DOHH2 (cell line): ENCODE results near the gene FCHSD2.

Experiments used
- EZH2phosphoT487 ChIP-seq: fragments of 200-600 bp; sonication (generic); IDR thresholded peaks from 2 replicates; pipeline ENCODE4 v1.6.1; 2017; ENCODE audit warnings: borderline replicate concordance, mild to moderate bottlenecking, antibody characterized with exemption, low read length, moderate library complexity, mixed read lengths
- TF ChIP-seq, protein P1 (sequence below): fragments of 200-600 bp; sonication (generic); IDR thresholded peaks from one replicate; pipeline ENCODE4 v1.5.1; 2014; ENCODE audit warnings: antibody characterized with exemption, mild to moderate bottlenecking, low read depth, low read length; ENCODE audit not compliant: poor library complexity, severe bottlenecking

DNA sequence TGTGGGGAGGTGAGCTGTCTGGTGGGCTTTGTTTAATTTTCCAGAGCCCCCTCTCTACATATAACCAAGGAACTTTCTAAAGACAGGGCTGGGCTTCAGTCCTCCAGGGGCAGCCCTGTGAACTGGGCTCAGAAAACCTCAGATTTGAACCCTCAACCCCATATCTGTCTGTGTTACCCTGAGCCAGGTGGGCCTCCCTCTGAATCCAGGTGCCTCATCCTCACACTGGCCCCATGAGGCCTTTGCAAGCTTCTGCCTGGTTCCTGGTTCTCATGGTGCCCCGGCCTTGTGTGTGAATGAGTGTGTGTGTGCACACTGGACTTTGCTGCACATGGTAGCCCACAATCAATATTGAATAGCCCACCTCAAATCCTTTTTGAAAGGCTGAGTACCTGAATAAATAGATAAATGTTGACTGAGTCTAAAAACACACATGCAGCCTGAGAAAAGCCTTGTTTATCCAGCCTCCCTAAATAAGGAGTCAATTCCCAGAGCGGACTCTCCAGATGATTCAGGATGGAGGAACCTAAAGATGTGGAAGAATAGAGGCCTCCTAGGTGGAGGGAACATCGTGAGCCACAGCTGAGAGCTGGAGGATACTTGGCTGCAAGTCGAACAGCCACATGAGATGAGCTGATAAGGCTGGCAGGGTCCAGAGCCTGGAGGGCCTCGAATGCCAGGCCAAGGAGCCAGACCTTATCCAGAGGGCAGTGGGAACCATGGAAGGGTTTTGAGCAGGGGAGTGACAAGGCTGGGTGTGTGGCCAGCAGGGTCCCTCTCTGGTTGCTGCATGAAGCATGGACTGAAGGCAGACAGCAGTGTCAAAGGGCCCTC lies 47.8 kb upstream of the FCHSD2 start:
- TF ChIP-seq, protein P1, sequence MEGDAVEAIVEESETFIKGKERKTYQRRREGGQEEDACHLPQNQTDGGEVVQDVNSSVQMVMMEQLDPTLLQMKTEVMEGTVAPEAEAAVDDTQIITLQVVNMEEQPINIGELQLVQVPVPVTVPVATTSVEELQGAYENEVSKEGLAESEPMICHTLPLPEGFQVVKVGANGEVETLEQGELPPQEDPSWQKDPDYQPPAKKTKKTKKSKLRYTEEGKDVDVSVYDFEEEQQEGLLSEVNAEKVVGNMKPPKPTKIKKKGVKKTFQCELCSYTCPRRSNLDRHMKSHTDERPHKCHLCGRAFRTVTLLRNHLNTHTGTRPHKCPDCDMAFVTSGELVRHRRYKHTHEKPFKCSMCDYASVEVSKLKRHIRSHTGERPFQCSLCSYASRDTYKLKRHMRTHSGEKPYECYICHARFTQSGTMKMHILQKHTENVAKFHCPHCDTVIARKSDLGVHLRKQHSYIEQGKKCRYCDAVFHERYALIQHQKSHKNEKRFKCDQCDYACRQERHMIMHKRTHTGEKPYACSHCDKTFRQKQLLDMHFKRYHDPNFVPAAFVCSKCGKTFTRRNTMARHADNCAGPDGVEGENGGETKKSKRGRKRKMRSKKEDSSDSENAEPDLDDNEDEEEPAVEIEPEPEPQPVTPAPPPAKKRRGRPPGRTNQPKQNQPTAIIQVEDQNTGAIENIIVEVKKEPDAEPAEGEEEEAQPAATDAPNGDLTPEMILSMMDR: no peak
- TF ChIP-seq EZH2phosphoT487: no peak
